MCF 10A (cell line): ENCODE results near the gene CD84. TPM values are rescaled to one million over a fixed set of nuclear protein-coding genes. Genes with fewer than 3 reads are reported as not detected.

Source experiments
- BruUV-seq: library from RNA; stranded (reverse); fragments of 400-500 nt; replicated peaks from 2 replicates; lab custom pipeline; 2021; lab: Mats Ljungman, UMichigan
- CTCF ChIA-PET: fragments of 300-600 bp; sonication (Branson Sonifier 250); formaldehyde crosslinking; extraction: SDS; loops from one replicate; lab custom pipeline; 2021; ENCODE audit warnings: antibody characterized with exemption, inconsistent platforms; lab: Yijun Ruan, JAX
- POLR2A ChIA-PET: fragments of 300-600, 350-650 bp; sonication (Branson Sonifier 250); formaldehyde crosslinking; extraction: SDS; loops from one replicate; lab custom pipeline; 2020; ENCODE audit warnings: antibody characterized with exemption, inconsistent platforms; lab: Yijun Ruan, JAX
- DNase-seq: peaks from one replicate; pipeline ENCODE4 v3.0.0-alpha.2; 2018; ENCODE audit not compliant: unreplicated experiment
- H3K27ac Mint-ChIP-seq: one replicate; pipeline ENCODE4 v1.8.0; 2022; ENCODE audit warnings: mild to moderate bottlenecking, low read depth, mixed read lengths; ENCODE audit not compliant: unreplicated experiment
- H3K27me3 Mint-ChIP-seq: one replicate; pipeline ENCODE4 v1.8.0; 2022; ENCODE audit warnings: mixed read lengths; ENCODE audit not compliant: insufficient read depth, unreplicated experiment
- H3K36me3 Mint-ChIP-seq: one replicate; pipeline ENCODE4 v1.8.0; 2022; ENCODE audit warnings: mild to moderate bottlenecking, moderate library complexity, mixed read lengths; ENCODE audit not compliant: insufficient read depth, unreplicated experiment
- H3K4me1 Mint-ChIP-seq: one replicate; pipeline ENCODE4 v1.8.0; 2022; ENCODE audit warnings: mixed read lengths; ENCODE audit not compliant: insufficient read depth, unreplicated experiment
- H3K4me3 Mint-ChIP-seq: one replicate; pipeline ENCODE4 v1.8.0; 2022; ENCODE audit warnings: mild to moderate bottlenecking, moderate library complexity, mixed read lengths; ENCODE audit not compliant: unreplicated experiment
- H3K9me3 Mint-ChIP-seq: one replicate; pipeline ENCODE4 v1.8.0; 2022; ENCODE audit warnings: mixed read lengths; ENCODE audit not compliant: unreplicated experiment
- CTCF ChIP-seq: fragments of 200-600 bp; IDR thresholded peaks from one replicate; pipeline ENCODE4 v1.8.0; 2022; ENCODE audit warnings: antibody characterized with exemption, mild to moderate bottlenecking; ENCODE audit not compliant: unreplicated experiment
- intact Hi-C: fragments of 100-400 bp; cut with micrococcal nuclease; formaldehyde crosslinking; loops from 2 replicates; pipeline ENCODE4 v1.14.1; 2022
- total RNA-seq: library from RNA; stranded (reverse); gene quantifications from 2 replicates; pipeline ENCODE4 v1.2.3, GENCODE V29; 2022

Gene CD84
- total RNA-seq, 1 experiment from 2014 or later, result not detected

DNA sequence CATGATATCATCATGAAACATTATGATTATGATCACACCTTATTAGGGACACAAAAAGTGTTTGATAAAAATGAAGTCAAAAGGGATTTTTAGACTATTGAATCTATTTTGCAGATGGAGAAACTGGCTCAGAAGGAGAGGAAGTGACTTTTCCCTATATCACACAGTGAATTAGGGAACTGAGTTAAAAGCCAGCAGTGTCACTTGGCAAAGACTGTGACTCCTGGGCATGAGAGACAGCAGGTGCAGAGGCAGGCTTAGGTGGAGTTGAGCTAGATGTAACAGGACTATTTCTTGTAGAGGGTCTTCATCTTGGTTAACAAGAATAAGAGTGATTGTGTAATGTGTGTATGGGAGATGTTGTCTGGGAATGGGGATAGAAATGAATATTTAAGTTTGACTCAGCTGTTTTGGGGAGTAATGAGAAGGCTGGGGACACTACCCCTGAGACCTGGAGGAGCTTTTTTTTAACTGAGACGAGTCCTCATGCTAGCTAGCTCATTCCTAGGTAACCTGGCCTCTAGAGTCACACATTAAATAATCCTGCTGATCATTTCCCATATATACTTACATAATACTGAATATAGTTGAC, 1.0 kb upstream of the CD84 start:
- no TSS peak for BruUV-seq
- DNase-seq, result no peak
- no peaks in the 10 kb centered on the region for H3K36me3 Mint-ChIP-seq
- TF ChIP-seq CTCF, result no peak
- intact Hi-C loops, result no loop called here
- ChIA-PET CTCF (interaction anchor here (0.6 kb wide), 1 partner anchor 40 kb away, joined by 3 read pairs; no protein-coding TSS in a partner anchor), POLR2A (interaction anchor here (0.6 kb wide), 1 partner anchor 44 kb away, joined by 3 read pairs; no protein-coding TSS in a partner anchor)
- no peak overlapping the region for H3K4me3 Mint-ChIP-seq
- H3K4me1 Mint-ChIP-seq, result no peaks in the 10 kb centered on the region
- no peaks in the 10 kb centered on the region for H3K9me3 Mint-ChIP-seq
- no peak overlapping the region for H3K27ac Mint-ChIP-seq
- peaks cover 51% of the 10 kb centered on the region for H3K27me3 Mint-ChIP-seq

- DNase-seq, result no peak
- no peaks in the 10 kb centered on the region for H3K4me1 Mint-ChIP-seq
- no peaks in the 10 kb centered on the region for H3K9me3 Mint-ChIP-seq
- no peak overlapping the region for H3K4me3 Mint-ChIP-seq
- H3K27me3 Mint-ChIP-seq, result peaks cover 62% of the 10 kb centered on the region
- BruUV-seq, result no TSS peak
- CTCF ChIA-PET, result no interaction called here
- H3K36me3 Mint-ChIP-seq, result no peaks in the 10 kb centered on the region
- intact Hi-C loops, result no loop called here
- no peak for TF ChIP-seq CTCF
- POLR2A ChIA-PET, result interaction anchor here (0.7 kb wide), 1 partner anchor 14 kb away, joined by 3 read pairs; no protein-coding TSS in a partner anchor
- no peak overlapping the region for H3K27ac Mint-ChIP-seq
Measured at GRCh38 chr1:160578525-160579191, 638 bp downstream of the CD84 start.

DNA sequence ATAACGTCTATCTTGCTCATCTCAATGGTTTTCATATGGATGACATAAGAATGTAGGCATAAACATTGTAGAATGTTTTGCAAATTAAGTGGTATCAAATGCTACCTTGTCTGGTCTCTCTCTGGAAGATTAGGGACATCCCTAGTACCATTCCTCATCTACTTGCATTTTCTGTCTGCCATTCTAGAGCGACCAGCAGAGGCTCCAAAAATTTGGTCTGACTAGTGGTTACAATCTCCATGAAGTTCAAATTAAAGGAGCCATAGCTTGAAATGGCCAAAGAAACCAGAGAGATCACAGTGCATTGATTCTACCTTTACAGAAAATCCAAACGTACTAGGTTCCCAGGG, 1.1 kb downstream of the CD84 start:
- no peaks in the 10 kb centered on the region for H3K4me1 Mint-ChIP-seq
- POLR2A ChIA-PET, result no interaction called here
- CTCF ChIA-PET, result interaction anchor here (0.6 kb wide), 2 partner anchors 29 to 275 kb away, joined by 3 to 4 read pairs; no protein-coding TSS in a partner anchor
- no peak overlapping the region for H3K27ac Mint-ChIP-seq
- no peaks in the 10 kb centered on the region for H3K36me3 Mint-ChIP-seq
- DNase-seq, result no peak
- TF ChIP-seq CTCF, result no peak
- no TSS peak for BruUV-seq
- peaks cover 67% of the 10 kb centered on the region for H3K27me3 Mint-ChIP-seq
- H3K9me3 Mint-ChIP-seq, result no peaks in the 10 kb centered on the region
- H3K4me3 Mint-ChIP-seq, result no peak overlapping the region
- intact Hi-C loops, result no loop called here

DNA sequence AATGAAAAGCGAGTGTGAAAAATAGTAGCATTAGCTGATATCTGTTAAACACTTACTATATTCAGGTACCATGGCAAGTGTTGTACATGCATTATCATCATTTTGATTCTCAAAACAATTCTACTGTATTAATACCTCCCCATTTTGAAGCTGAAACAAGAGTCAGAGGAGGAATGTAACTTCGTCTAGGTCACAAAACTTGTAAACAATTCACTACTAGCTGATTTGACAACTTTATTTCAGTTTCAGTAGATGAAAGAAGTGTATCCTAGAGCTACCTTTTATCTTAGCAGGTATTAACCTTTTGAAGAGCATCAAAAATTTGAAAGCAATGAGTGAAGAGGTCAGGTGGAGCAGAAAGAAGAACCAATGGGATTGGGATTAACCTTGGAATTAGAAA, 1.6 kb downstream of the CD84 start:
- H3K9me3 Mint-ChIP-seq, result no peaks in the 10 kb centered on the region
- intact Hi-C loops, result no loop called here
- no peaks in the 10 kb centered on the region for H3K36me3 Mint-ChIP-seq
- no peak for TF ChIP-seq CTCF
- peaks cover 71% of the 10 kb centered on the region for H3K27me3 Mint-ChIP-seq
- no peak overlapping the region for H3K27ac Mint-ChIP-seq
- no peaks in the 10 kb centered on the region for H3K4me1 Mint-ChIP-seq
- no peak overlapping the region for H3K4me3 Mint-ChIP-seq
- ChIA-PET POLR2A (no interaction called here), CTCF (interaction anchor here (0.6 kb wide), 3 partner anchors 12 to 276 kb away, joined by 3 to 4 read pairs (median 3); no protein-coding TSS in a partner anchor)
- DNase-seq, result no peak
- no TSS peak for BruUV-seq
